ENCODE measurements around the gene EFNB1. TPM values are rescaled to one million over a fixed set of nuclear protein-coding genes. Genes with fewer than 3 reads are reported as not detected.
"Not testable (repeated sequence)": the region's sequence is repeated elsewhere in the genome, so short reads cannot be mapped to it uniquely, and the experiment has no call there.

Gene EFNB1
- total and polyA plus RNA-seq, 9 of the 15 experiments (the other 6 are each of a cell fraction or from before 2014, with no cell fraction given), result 0.01 to 2.1 (median 0.99) TPM; not detected in 1

- peak; percentile 94 for TF ChIP-seq ZSCAN29 (IDR thresholded peaks at IDR 0.05)
- peak; percentile 59 for TF ChIP-seq NCOA6 (IDR thresholded peaks at IDR 0.05)
- TF ChIP-seq HDAC1 (IDR thresholded peaks at IDR 0.05), result no peak
- TF ChIP-seq RBFOX2 (IDR thresholded peaks at IDR 0.05; ENCODE audit: low read depth, low read length), result peak; percentile 74
Measured at GRCh38 chrX:68828740-68829581, at the start of gene EFNB1 (continued).

GRCh38 chrX:68781295-68781694 is 47.5 kb upstream of the EFNB1 start:
- H4K20me1 ChIP-seq (replicated peaks; ENCODE audit: control insufficient read depth, insufficient read depth, low read length); H3K36me3 ChIP-seq (ENCODE audit: control insufficient read depth, insufficient read depth, low read length); H2AFZ ChIP-seq (ENCODE audit: low read depth, low read length); intact Hi-C loops (cut with micrococcal nuclease); H3K9me3 ChIP-seq (replicated peaks; ENCODE audit: control insufficient read depth, insufficient read depth, low read depth, low read length); H3K79me2 ChIP-seq (ENCODE audit: control insufficient read depth, insufficient read depth, low read length); POLR2A ChIA-PET; H3K9ac ChIP-seq (ENCODE audit: insufficient read depth in 1 of 2, low read depth in 2 of 2, low read length in 2 of 2); H3K4me2 ChIP-seq (ENCODE audit: insufficient read depth, low read length); H3K27ac ChIP-seq (ENCODE audit: extremely low read depth, low read depth, low read length); CTCF ChIA-PET (ENCODE audit: low intra/inter-chr PET ratio); DNase-seq (ENCODE audit: extremely low read depth in 1 of 4, low spot score in 3 of 4); FAIRE-seq; BruUV-seq (replicated peaks); in situ Hi-C loops (cut with MboI); ATAC-seq; H3K27me3 ChIP-seq (ENCODE audit: control insufficient read depth in 2 of 2, insufficient read depth in 2 of 2, low read length in 2 of 2); H3K4me1 ChIP-seq (replicated peaks in 1 of 2; ENCODE audit: control insufficient read depth in 2 of 2, insufficient read depth in 2 of 2, low read length in 2 of 2); H3K9me1 ChIP-seq (ENCODE audit: control insufficient read depth, insufficient read depth, low read length); H3K4me3 ChIP-seq: not testable (repeated sequence)
- 6% methylated on average over 4 of the region's 4 CpGs for WGBS (ENCODE audit: insufficient coverage, low coverage, missing lambda C conversion rate)
- TF ChIP-seq ZNF146 (CRISPR knock-in tag; IDR thresholded peaks at IDR 0.05; ENCODE audit: unreplicated experiment), result peak; percentile 74

Measured in K562 (cell line).